ENCODE data around the gene CORO2B.

- TF ChIP-seq POLR2AphosphoS5 (IDR thresholded peaks at IDR 0.05) (no peak), CTCF (IDR thresholded peaks at IDR 0.05) (no peak), POLR2A (IDR thresholded peaks at IDR 0.05) (no peak)
Observed at GRCh38 chr15:68596691-68597090, 17.9 kb downstream of the CORO2B start.
